GM12872 (cell line): Measurements from ENCODE around the gene MLLT11.

Source experiments
- TF ChIP-seq, protein P1 (sequence below): IDR thresholded peaks from 3 replicates; pipeline ENCODE4 v1.5.1; 2011; ENCODE audit warnings: low read depth, mild to moderate bottlenecking, low read length, moderate library complexity; ENCODE audit not compliant: insufficient read depth

Gene MLLT11

DNA sequence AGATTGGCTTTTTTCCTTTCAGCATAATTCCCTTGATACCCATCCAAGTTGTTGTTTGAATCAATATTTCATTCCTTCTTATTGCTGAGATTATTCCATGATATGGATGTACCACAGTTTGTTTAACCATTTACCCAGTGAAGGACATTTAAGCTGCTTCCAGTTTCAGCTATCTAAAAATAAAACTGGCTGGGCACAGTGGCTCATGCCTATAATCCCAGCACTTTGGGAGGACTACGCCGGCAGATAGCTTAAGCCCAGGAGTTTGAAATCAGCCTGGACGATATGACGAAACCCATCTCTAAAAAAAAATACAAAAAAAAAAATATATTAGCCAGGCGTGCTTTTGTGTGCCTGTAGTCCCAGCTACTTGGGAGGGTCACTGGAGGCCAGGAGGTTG is 53.7 kb downstream of the MLLT11 start:
- TF ChIP-seq, protein P1, sequence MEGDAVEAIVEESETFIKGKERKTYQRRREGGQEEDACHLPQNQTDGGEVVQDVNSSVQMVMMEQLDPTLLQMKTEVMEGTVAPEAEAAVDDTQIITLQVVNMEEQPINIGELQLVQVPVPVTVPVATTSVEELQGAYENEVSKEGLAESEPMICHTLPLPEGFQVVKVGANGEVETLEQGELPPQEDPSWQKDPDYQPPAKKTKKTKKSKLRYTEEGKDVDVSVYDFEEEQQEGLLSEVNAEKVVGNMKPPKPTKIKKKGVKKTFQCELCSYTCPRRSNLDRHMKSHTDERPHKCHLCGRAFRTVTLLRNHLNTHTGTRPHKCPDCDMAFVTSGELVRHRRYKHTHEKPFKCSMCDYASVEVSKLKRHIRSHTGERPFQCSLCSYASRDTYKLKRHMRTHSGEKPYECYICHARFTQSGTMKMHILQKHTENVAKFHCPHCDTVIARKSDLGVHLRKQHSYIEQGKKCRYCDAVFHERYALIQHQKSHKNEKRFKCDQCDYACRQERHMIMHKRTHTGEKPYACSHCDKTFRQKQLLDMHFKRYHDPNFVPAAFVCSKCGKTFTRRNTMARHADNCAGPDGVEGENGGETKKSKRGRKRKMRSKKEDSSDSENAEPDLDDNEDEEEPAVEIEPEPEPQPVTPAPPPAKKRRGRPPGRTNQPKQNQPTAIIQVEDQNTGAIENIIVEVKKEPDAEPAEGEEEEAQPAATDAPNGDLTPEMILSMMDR: no peak
